ENCODE measurements around the gene HDAC1.

GRCh38 chr1:32364836-32365235, 73.0 kb downstream of the HDAC1 start:
- TF ChIP-seq FOS (IDR thresholded peaks at IDR 0.05; ENCODE audit: low read depth, low read length) (no peak), CTCF (conservative IDR thresholded peaks at IDR 0.05; ENCODE audit: low read depth, low read length) (no peak), CEBPB (IDR thresholded peaks at IDR 0.05; ENCODE audit: low read depth, low read length) (no peak), POLR2A (IDR thresholded peaks at IDR 0.05; ENCODE audit: low read depth, low read length) (no peak), CHD1 (IDR thresholded peaks at IDR 0.05; ENCODE audit: low read depth, low read length) (no peak), MAZ (IDR thresholded peaks at IDR 0.05; ENCODE audit: borderline replicate concordance, low read depth, low read length) (no peak), BHLHE40 (IDR thresholded peaks at IDR 0.05; ENCODE audit: low read depth, low read length) (no peak)
- TF ChIP-seq, protein P1, sequence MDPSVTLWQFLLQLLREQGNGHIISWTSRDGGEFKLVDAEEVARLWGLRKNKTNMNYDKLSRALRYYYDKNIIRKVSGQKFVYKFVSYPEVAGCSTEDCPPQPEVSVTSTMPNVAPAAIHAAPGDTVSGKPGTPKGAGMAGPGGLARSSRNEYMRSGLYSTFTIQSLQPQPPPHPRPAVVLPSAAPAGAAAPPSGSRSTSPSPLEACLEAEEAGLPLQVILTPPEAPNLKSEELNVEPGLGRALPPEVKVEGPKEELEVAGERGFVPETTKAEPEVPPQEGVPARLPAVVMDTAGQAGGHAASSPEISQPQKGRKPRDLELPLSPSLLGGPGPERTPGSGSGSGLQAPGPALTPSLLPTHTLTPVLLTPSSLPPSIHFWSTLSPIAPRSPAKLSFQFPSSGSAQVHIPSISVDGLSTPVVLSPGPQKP (IDR thresholded peaks at IDR 0.05; ENCODE audit: borderline replicate concordance, low read depth, low read length) = no peak

Data from IMR-90 (cell line).